ENCODE measurements around the gene CLDN5.

Gene CLDN5

GRCh38 chr22:19567157-19568009, 43.2 kb upstream of the CLDN5 start:
- H3K27ac ChIP-seq = peak overlapping the region; percentile 65
- TF ChIP-seq CTCF (conservative IDR thresholded peaks at IDR 0.05) = no peak

- H3K27ac ChIP-seq = peak overlapping the region; percentile 65
- TF ChIP-seq CTCF (conservative IDR thresholded peaks at IDR 0.05) = no peak
These were observed 42.3 kb upstream of the CLDN5 start for GRCh38 chr22:19566279-19567156.

GRCh38 chr22:19565382-19566278, 41.4 kb upstream of the CLDN5 start:
- no peak for TF ChIP-seq CTCF (conservative IDR thresholded peaks at IDR 0.05)
- H3K27ac ChIP-seq = peak overlapping the region; percentile 65

GRCh38 chr22:19559956-19560355, 35.7 kb upstream of the CLDN5 start:
- TF ChIP-seq CTCF (conservative IDR thresholded peaks at IDR 0.05) = no peak
- H3K27ac ChIP-seq = no peak overlapping the region

GRCh38 chr22:19559324-19559811, 35.2 kb upstream of the CLDN5 start:
- no peak overlapping the region for H3K27ac ChIP-seq
- TF ChIP-seq CTCF (conservative IDR thresholded peaks at IDR 0.05) = no peak

- no peak overlapping the region for H3K27ac ChIP-seq
- no peak for TF ChIP-seq CTCF (conservative IDR thresholded peaks at IDR 0.05)
These were observed 32.8 kb upstream of the CLDN5 start for GRCh38 chr22:19556963-19557545.

All from VCaP (cell line).